GM06990 (cell line): ENCODE results near the gene SPHK2.

Source experiments
- DNase-seq: peaks from one replicate; pipeline ENCODE4 v3.0.0-alpha.2; 2011; ENCODE audit not compliant: insufficient read length; ENCODE audit errors: extremely low read depth
- H3K27me3 ChIP-seq: replicated peaks from 2 replicates; pipeline ENCODE4 v1.6.0; 2011; ENCODE audit warnings: low read length; ENCODE audit not compliant: control insufficient read depth, insufficient read depth
- H3K36me3 ChIP-seq: 2 replicates; pipeline ENCODE4 v1.5.1; 2011; ENCODE audit warnings: low read length; ENCODE audit not compliant: control insufficient read depth, insufficient read depth
- H3K4me3 ChIP-seq: replicated peaks from 2 replicates; pipeline ENCODE4 v1.5.1; 2011; ENCODE audit warnings: low read depth, mild to moderate bottlenecking, control low read depth, low read length
- TF ChIP-seq, protein P1 (sequence below): IDR thresholded peaks from 2 replicates; pipeline ENCODE4 v1.5.1; 2011; ENCODE audit warnings: low read length, control low read depth, mild to moderate bottlenecking, inconsistent platforms; ENCODE audit not compliant: insufficient read depth, poor library complexity, severe bottlenecking

The SPHK2 gene

GRCh38 chr19:48613852-48614435 lies 5.4 kb upstream of the SPHK2 start:
- H3K27me3 ChIP-seq, result no peaks in the 10 kb centered on the region
- H3K4me3 ChIP-seq, result no peak overlapping the region
- no peak for DNase-seq
- peaks cover 35% of the 10 kb centered on the region for H3K36me3 ChIP-seq
- TF ChIP-seq, protein P1, sequence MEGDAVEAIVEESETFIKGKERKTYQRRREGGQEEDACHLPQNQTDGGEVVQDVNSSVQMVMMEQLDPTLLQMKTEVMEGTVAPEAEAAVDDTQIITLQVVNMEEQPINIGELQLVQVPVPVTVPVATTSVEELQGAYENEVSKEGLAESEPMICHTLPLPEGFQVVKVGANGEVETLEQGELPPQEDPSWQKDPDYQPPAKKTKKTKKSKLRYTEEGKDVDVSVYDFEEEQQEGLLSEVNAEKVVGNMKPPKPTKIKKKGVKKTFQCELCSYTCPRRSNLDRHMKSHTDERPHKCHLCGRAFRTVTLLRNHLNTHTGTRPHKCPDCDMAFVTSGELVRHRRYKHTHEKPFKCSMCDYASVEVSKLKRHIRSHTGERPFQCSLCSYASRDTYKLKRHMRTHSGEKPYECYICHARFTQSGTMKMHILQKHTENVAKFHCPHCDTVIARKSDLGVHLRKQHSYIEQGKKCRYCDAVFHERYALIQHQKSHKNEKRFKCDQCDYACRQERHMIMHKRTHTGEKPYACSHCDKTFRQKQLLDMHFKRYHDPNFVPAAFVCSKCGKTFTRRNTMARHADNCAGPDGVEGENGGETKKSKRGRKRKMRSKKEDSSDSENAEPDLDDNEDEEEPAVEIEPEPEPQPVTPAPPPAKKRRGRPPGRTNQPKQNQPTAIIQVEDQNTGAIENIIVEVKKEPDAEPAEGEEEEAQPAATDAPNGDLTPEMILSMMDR, result no peak

DNA sequence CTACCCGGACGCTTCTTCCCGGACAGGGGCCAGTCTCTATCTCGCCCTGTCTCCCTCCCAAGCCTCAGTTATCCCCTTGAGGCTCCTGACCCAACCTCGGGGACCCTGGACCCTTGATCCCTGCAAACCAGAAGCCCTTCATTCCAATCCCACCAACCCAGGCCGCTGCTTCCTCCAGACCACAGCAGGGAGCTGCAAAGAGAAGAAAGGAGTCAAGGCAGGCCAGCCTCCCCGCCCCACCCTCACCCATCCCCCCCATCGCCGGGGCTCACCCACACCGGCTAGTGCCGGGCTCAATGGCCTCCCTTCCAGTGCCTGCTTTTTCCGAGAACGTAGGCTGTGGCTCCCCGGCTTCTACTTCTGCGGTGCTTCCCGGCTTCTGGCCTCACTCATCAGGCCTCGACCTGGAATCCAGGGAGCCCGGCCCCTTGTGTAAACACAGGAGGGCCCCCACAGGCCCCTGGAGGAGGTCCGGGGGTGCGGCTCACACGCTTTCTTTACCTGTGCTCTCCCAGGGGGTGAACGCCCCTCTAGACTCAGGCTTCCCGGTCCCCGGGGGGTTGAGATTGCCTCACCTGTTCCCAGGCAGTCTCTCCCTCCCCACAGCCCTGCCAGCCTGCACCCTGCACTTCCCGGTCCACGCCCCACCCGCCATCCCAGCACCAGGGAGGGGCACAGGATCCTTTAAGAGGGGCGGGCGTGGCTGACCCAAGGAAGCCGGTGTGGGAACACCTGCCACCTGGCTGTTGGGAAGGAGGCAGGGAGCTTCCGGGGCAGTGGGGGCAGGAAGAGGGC lies 4.7 kb upstream of the SPHK2 start, which contains the start of gene FAM83E:
Gene FAM83E, minus strand, starts transcription at position 641 of the 795 bp plus-strand sequence. CDS start 1,704 bp downstream, outside the sequence.
- TF ChIP-seq, protein P1, result no peak
- Histone ChIP-seq H3K36me3 (peaks cover 35% of the 10 kb centered on the region), H3K27me3 (no peaks in the 10 kb centered on the region), H3K4me3 (no peak within 1 kb of the TSS)
- no peak for DNase-seq

DNA sequence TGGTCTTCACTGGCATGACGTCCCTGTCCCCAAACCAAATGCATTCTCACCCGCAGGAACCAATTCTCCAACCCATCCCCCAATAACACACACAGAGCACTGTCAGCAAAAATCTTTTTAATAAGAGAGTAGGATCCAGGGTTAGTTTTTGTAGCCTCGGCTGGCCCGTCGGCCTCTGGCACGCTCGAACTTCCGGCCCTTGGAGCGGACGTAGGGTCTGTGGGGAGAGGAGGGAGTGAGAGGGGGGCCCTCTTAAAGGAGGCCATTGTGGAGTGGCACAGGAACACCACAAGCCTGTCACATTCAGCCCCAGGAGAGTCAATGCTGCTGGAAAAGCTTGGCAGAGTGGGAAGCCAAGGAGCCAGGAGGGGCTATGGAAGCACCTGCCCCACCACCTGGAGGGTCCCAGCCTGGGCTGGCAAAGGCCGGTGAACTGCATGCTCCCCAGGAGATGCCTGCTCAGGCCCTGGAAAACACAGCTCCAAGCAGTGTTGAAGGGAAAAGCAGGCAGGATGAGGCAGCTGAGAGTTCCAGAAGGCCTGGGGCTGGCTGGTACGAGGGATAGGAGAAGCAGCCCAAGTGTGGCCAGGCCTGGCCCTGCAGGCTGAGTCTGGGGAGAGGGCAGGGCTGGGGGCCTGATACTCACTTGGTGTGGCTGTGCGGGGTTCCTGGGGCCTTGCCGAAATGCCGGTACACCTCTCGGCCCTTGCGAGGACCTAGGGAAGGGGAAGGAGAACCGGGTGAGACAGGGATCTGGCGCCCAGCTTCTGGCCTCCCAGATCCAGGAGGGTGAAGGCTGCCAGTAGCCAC lies 3.9 kb upstream of the SPHK2 start:
- no peak overlapping the region for H3K4me3 ChIP-seq
- no peak for DNase-seq
- no peaks in the 10 kb centered on the region for H3K27me3 ChIP-seq
- H3K36me3 ChIP-seq, result peaks cover 35% of the 10 kb centered on the region
- TF ChIP-seq, protein P1, result no peak

DNA sequence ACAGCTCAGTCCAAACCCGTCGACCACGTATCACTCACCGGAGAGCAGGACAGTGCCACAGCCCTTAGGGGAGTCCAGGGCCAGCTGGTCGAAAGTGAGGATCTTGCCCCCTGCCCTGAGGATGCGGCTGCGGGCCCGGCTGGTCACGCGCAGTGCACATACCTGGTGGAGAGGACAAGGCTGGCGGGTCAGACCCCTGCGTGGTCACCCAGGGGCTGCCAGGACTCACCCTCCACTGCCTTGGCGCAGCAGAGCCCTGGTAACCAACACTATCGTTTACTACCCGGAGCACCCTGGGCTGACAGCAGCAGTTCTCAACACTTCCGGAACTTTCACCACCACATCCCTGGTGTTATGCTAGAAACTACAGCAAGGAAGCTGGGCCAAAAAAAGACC lies 3.3 kb upstream of the SPHK2 start:
- TF ChIP-seq, protein P1, result no peak

DNA sequence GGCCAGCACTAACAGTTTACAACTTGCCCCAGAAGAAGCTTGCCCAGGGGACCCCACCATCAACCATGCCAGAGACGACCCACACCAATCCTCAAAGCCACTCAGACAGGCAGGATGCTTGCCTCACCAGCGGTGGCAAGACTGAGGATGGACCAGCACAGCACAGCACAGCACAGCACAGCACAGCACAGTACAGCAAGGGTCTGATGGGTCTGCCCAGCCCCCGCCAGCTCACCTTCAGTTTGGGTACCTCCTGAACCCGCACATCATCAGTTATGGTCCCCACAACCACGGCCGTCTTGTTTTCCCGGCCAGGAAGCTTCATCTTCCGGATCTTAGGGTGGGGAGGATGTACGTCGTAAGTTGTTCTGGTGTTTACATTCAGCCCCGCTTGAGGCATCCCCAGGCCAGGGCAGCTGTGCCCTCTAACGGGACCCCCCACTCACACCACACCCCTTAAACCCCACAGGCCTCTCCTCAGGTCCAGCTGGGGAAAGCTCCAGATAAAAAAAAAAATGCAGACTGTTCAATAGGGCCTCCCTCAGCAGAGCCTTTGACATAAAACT lies 2.7 kb upstream of the SPHK2 start:
- TF ChIP-seq, protein P1, result no peak
- H3K4me3 ChIP-seq, result peak overlapping the region; percentile 77
- H3K27me3 ChIP-seq, result no peaks in the 10 kb centered on the region
- H3K36me3 ChIP-seq, result peaks cover 35% of the 10 kb centered on the region
- no peak for DNase-seq

More for the DNA sequence above, 3.3 kb upstream of the SPHK2 start:
- Histone ChIP-seq H3K36me3 (peaks cover 35% of the 10 kb centered on the region), H3K27me3 (no peaks in the 10 kb centered on the region), H3K4me3 (no peak overlapping the region)
- no peak for DNase-seq
